Brain microvascular endothelial cell (primary cell): ENCODE results near the gene RIOX2.

ENCODE experiments used
- DNase-seq: peaks from one replicate; pipeline ENCODE4 v3.0.0-alpha.2; 2020
- H3K27ac ChIP-seq: fragments of 250-450 bp; sonication (Bioruptor Pico); 2 replicates; pipeline ENCODE4 v1.5.1; 2020; ENCODE audit warnings: mild to moderate bottlenecking, moderate library complexity
- H3K27me3 ChIP-seq: fragments of 250-450 bp; sonication (Bioruptor Pico); replicated peaks from 2 replicates; pipeline ENCODE4 v1.5.1; 2020; ENCODE audit warnings: mild to moderate bottlenecking
- H3K36me3 ChIP-seq: fragments of 250-450 bp; sonication (Bioruptor Pico); replicated peaks from 2 replicates; pipeline ENCODE4 v1.5.1; 2020; ENCODE audit warnings: mild to moderate bottlenecking
- H3K4me3 ChIP-seq: 2 replicates; pipeline ENCODE4 v1.5.1; 2011; ENCODE audit warnings: low read depth, mild to moderate bottlenecking, control low read depth, low read length, moderate library complexity
- CTCF ChIP-seq: IDR thresholded peaks from 2 replicates; pipeline ENCODE4 v1.5.1; 2011; ENCODE audit warnings: low read depth, mild to moderate bottlenecking, moderate library complexity, low read length, control low read depth, inconsistent platforms; ENCODE audit errors: missing control alignments
- in situ Hi-C: cut with HindIII; loops from 2 replicates; pipeline ENCODE4 v1.10.0; 2017; ENCODE audit warnings: low sequenced_read_pairs, low pct_ligation_motif_present

Gene RIOX2

GRCh38 chr3:97972976-97973375 is 745 bp upstream of the RIOX2 start:
- H3K27ac ChIP-seq = no peak overlapping the region
- no peak for TF ChIP-seq CTCF
- H3K4me3 ChIP-seq = no peak overlapping the region
- H3K27me3 ChIP-seq = no peaks in the 10 kb centered on the region
- H3K36me3 ChIP-seq = no peaks in the 10 kb centered on the region
- no peak for DNase-seq
- in situ Hi-C loops = no loop called here

- Histone ChIP-seq H3K4me3 (peak overlapping the region; percentile 68), H3K27me3 (no peaks in the 10 kb centered on the region), H3K36me3 (peaks cover 3% of the 10 kb centered on the region), H3K27ac (no peak overlapping the region)
- in situ Hi-C loops = no loop called here
- TF ChIP-seq CTCF = no peak
- DNase-seq = no peak
These were observed 1.1 kb downstream of the RIOX2 start for GRCh38 chr3:97970956-97971620.

- no peak for DNase-seq
- in situ Hi-C loops = no loop called here
- Histone ChIP-seq H3K36me3 (peaks cover 3% of the 10 kb centered on the region), H3K4me3 (no peak overlapping the region), H3K27ac (no peak overlapping the region), H3K27me3 (no peaks in the 10 kb centered on the region)
- no peak for TF ChIP-seq CTCF
These were observed 2.1 kb downstream of the RIOX2 start for GRCh38 chr3:97970156-97970555.

GRCh38 chr3:97969541-97969940 is 2.7 kb downstream of the RIOX2 start:
- no peak for DNase-seq
- in situ Hi-C loops = no loop called here
- Histone ChIP-seq H3K27me3 (no peaks in the 10 kb centered on the region), H3K4me3 (no peak overlapping the region), H3K27ac (no peak overlapping the region), H3K36me3 (peaks cover 3% of the 10 kb centered on the region)
- TF ChIP-seq CTCF = no peak

- no peak for DNase-seq
- no peaks in the 10 kb centered on the region for H3K27me3 ChIP-seq
- no peak overlapping the region for H3K4me3 ChIP-seq
- in situ Hi-C loops = no loop called here
- H3K27ac ChIP-seq = no peak overlapping the region
- no peak for TF ChIP-seq CTCF
- H3K36me3 ChIP-seq = peaks cover 3% of the 10 kb centered on the region
These were observed 3.9 kb downstream of the RIOX2 start for GRCh38 chr3:97968376-97968775.

- Histone ChIP-seq H3K4me3 (no peak overlapping the region), H3K27ac (no peak overlapping the region), H3K27me3 (no peaks in the 10 kb centered on the region), H3K36me3 (peaks cover 3% of the 10 kb centered on the region)
- DNase-seq = no peak
- no peak for TF ChIP-seq CTCF
- in situ Hi-C loops = no loop called here
These were observed 4.3 kb downstream of the RIOX2 start for GRCh38 chr3:97967966-97968365.
